ENCODE results near the gene NRP2. TPM values are rescaled to one million over a fixed set of nuclear protein-coding genes. Genes with fewer than 3 reads are reported as not detected.

Gene NRP2
- total RNA-seq, 2 experiments from 2014 or later = 0.35 to 2.6 TPM

DNA sequence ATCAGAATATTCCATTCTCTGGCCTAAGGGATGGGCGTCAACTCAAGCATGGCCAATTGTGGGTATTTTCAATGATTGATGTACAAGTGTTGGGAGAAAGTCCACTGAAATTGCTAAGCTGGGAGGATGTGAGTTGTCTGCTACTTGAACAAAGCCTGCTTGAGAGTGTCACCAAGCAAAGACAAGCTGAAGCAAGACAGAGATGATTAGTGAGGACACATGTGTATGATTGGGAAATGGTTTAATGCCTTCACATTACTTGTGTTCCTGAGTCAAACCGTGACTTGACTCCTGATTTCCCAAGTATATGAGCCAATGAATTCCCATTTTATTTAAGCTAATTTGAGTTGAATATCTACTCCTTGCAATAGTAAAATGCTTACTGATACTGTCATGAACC, 23.7 kb upstream of the NRP2 start:
- Histone ChIP-seq H3K4me1 (ENCODE audit: insufficient read depth, low read length, poor library complexity, severe bottlenecking) (no peaks in the 10 kb centered on the region), H3K9me2 (ENCODE audit: insufficient read depth, low read length) (no peaks in the 10 kb centered on the region), H3K36me3 (ENCODE audit: insufficient read depth, low read length) (no peaks in the 10 kb centered on the region), H3K4me2 (ENCODE audit: low read length) (no peak overlapping the region), H3K9me3 (ENCODE audit: low read length) (no peaks in the 10 kb centered on the region), H3K4me3 (ENCODE audit: low read depth, low read length, poor library complexity, severe bottlenecking) (no peak overlapping the region), H4K20me1 (ENCODE audit: insufficient read depth, low read length) (no peaks in the 10 kb centered on the region), H2AFZ (ENCODE audit: low read length) (no peak overlapping the region), H3K79me2 (ENCODE audit: insufficient read depth, low read depth, low read length) (no peaks in the 10 kb centered on the region), H3K27ac (ENCODE audit: low read depth, low read length, poor library complexity, severe bottlenecking) (no peak overlapping the region)
- ChIA-PET CTCF (ENCODE audit: unreplicated experiment) (no interaction called here), POLR2A (no interaction called here)
- DNase-seq (ENCODE audit: low spot score) = no peak
- TF ChIP-seq, protein P1, sequence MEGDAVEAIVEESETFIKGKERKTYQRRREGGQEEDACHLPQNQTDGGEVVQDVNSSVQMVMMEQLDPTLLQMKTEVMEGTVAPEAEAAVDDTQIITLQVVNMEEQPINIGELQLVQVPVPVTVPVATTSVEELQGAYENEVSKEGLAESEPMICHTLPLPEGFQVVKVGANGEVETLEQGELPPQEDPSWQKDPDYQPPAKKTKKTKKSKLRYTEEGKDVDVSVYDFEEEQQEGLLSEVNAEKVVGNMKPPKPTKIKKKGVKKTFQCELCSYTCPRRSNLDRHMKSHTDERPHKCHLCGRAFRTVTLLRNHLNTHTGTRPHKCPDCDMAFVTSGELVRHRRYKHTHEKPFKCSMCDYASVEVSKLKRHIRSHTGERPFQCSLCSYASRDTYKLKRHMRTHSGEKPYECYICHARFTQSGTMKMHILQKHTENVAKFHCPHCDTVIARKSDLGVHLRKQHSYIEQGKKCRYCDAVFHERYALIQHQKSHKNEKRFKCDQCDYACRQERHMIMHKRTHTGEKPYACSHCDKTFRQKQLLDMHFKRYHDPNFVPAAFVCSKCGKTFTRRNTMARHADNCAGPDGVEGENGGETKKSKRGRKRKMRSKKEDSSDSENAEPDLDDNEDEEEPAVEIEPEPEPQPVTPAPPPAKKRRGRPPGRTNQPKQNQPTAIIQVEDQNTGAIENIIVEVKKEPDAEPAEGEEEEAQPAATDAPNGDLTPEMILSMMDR (conservative IDR thresholded peaks at IDR 0.05; ENCODE audit: low read length) = no peak
- TF ChIP-seq EZH2phosphoT487 (IDR thresholded peaks at IDR 0.05; ENCODE audit: borderline replicate concordance, low read depth, low read length) = no peak
- intact Hi-C loops (cut with micrococcal nuclease; ENCODE audit: unreplicated experiment) = no loop called here
- no TSS peak for BruUV-seq (replicated peaks)

DNA sequence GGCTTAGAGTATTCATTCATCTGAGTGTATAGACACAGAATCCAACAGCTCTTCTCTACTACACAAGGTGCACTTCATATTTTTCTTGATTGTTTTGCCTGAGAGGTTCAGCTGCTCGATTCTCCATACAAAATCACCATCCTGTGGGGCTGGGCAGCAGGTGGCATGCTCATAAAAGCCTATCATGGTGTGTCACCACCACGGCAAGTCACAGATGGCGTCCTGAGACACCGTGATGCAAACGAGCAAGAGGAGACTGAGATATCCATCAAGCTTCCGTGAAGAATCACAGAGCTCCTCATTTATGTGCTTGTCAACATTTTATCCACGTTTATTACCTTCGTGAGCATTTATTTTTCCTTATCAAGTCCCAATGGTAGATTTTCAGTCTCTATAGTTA, 22.4 kb upstream of the NRP2 start:
- no peak overlapping the region for H3K4me2 ChIP-seq (ENCODE audit: low read length)
- TF ChIP-seq, protein P1 (conservative IDR thresholded peaks at IDR 0.05; ENCODE audit: low read length) = no peak
- no peak for DNase-seq (ENCODE audit: low spot score)
- no peaks in the 10 kb centered on the region for H3K9me2 ChIP-seq (ENCODE audit: insufficient read depth, low read length)
- CTCF ChIA-PET (ENCODE audit: unreplicated experiment) = no interaction called here
- no peaks in the 10 kb centered on the region for H3K36me3 ChIP-seq (ENCODE audit: insufficient read depth, low read length)
- no peaks in the 10 kb centered on the region for H3K79me2 ChIP-seq (ENCODE audit: insufficient read depth, low read depth, low read length)
- BruUV-seq (replicated peaks) = no TSS peak
- POLR2A ChIA-PET = no interaction called here
- no peaks in the 10 kb centered on the region for H3K9me3 ChIP-seq (ENCODE audit: low read length)
- H3K4me1 ChIP-seq (ENCODE audit: insufficient read depth, low read length, poor library complexity, severe bottlenecking) = no peaks in the 10 kb centered on the region
- H3K27ac ChIP-seq (ENCODE audit: low read depth, low read length, poor library complexity, severe bottlenecking) = no peak overlapping the region
- intact Hi-C loops (cut with micrococcal nuclease; ENCODE audit: unreplicated experiment) = no loop called here
- H4K20me1 ChIP-seq (ENCODE audit: insufficient read depth, low read length) = no peaks in the 10 kb centered on the region
- H3K4me3 ChIP-seq (ENCODE audit: low read depth, low read length, poor library complexity, severe bottlenecking) = no peak overlapping the region
- no peak overlapping the region for H2AFZ ChIP-seq (ENCODE audit: low read length)

- Histone ChIP-seq H3K9me2 (ENCODE audit: insufficient read depth, low read length) (no peaks in the 10 kb centered on the region), H3K36me3 (ENCODE audit: insufficient read depth, low read length) (no peaks in the 10 kb centered on the region), H3K79me2 (ENCODE audit: insufficient read depth, low read depth, low read length) (no peaks in the 10 kb centered on the region), H3K4me2 (ENCODE audit: low read length) (no peak overlapping the region), H2AFZ (ENCODE audit: low read length) (no peak overlapping the region), H3K27ac (ENCODE audit: low read depth, low read length, poor library complexity, severe bottlenecking) (no peak overlapping the region), H4K20me1 (ENCODE audit: insufficient read depth, low read length) (no peaks in the 10 kb centered on the region), H3K9me3 (ENCODE audit: low read length) (no peaks in the 10 kb centered on the region), H3K4me3 (ENCODE audit: low read depth, low read length, poor library complexity, severe bottlenecking) (no peak overlapping the region), H3K4me1 (ENCODE audit: insufficient read depth, low read length, poor library complexity, severe bottlenecking) (no peaks in the 10 kb centered on the region)
- BruUV-seq (replicated peaks) = no TSS peak
- ChIA-PET CTCF (ENCODE audit: unreplicated experiment) (no interaction called here), POLR2A (no interaction called here)
- intact Hi-C loops (cut with micrococcal nuclease; ENCODE audit: unreplicated experiment) = no loop called here
- TF ChIP-seq, protein P1 (conservative IDR thresholded peaks at IDR 0.05; ENCODE audit: low read length) = no peak
- TF ChIP-seq EZH2phosphoT487 (IDR thresholded peaks at IDR 0.05; ENCODE audit: borderline replicate concordance, low read depth, low read length) = no peak
- DNase-seq (ENCODE audit: low spot score) = no peak
Observed at GRCh38 chr2:205660521-205661124, 21.7 kb upstream of the NRP2 start.
